ENCODE data around the gene CALR3.

DNA sequence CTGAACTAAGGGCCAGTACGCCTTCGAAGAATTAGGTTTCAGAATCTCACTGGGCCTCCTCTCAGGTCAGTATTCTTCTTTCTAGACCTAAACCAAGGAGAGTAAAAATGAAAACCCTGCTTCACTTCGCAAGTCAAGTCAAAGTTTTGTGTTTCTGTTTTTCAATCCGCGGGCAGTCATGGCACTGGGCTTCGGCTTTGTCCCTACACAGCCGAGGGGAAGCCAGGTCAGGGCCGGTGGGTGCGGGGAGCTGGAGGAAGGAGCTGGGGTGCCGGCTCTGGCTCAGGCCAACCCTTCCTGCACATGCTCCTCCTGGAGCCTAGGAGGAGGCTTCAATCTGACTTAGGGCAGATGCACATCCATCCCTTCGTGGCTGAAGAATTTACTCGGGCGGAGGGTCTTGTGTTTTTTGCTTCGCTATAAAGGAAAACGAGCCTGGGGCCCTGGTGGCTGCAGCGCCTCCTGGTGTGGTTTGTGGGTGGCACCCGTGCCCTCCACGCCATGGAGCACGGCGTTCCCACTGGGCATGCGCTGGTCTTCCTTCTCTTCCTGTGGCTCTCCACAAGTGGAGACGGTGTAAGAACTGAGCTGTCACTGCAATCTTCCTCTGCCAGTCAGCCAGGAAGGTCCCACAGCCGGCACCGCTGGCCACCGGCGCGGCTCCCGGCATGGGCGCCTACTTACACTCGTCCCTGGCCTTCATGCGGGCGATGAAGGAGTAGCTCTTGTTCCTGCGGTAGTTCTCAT lies 22.7 kb upstream of the CALR3 start:
- no peak for TF ChIP-seq RAD51 (IDR thresholded peaks at IDR 0.05)
- no peak for TF ChIP-seq EZH2 (IDR thresholded peaks at IDR 0.05; ENCODE audit: borderline replicate concordance, control insufficient read depth, low read depth, low read length)
- TF ChIP-seq LARP7 (IDR thresholded peaks at IDR 0.05) = no peak
- TF ChIP-seq CREB1 (IDR thresholded peaks at IDR 0.05; ENCODE audit: low read depth) = no peak

Measured in GM12878 (cell line).